Upper lobe of right lung (tissue), 1 donor: ENCODE results near the gene PC. TPM values are rescaled to one million over a fixed set of nuclear protein-coding genes. Genes with fewer than 3 reads are reported as not detected.

Experiments used
- ATAC-seq: fragments of 200-7000 bp; cut with Tn5 transposase; one replicate; pipeline ENCODE4 v1.9.1; 2020; ENCODE audit warnings: mild to moderate bottlenecking, moderate library complexity
- DNase-seq: peaks from one replicate; pipeline ENCODE4 v3.0.0-alpha.2; 2020
- H3K27ac ChIP-seq: fragments of 200-600 bp; one replicate; pipeline ENCODE4 v1.8.0; 2022
- H3K27me3 ChIP-seq: fragments of 200-600 bp; one replicate; pipeline ENCODE4 v1.8.0; 2022; ENCODE audit warnings: mild to moderate bottlenecking
- H3K36me3 ChIP-seq: fragments of 200-600 bp; one replicate; pipeline ENCODE4 v1.8.0; 2022
- H3K4me1 ChIP-seq: fragments of 200-600 bp; one replicate; pipeline ENCODE4 v1.8.0; 2022
- H3K4me3 ChIP-seq: fragments of 200-600 bp; one replicate; pipeline ENCODE4 v1.8.0; 2022; ENCODE audit warnings: mild to moderate bottlenecking
- H3K9me3 ChIP-seq: fragments of 200-600 bp; one replicate; pipeline ENCODE4 v1.8.0; 2022
- intact Hi-C: fragments of 100-400 bp; cut with DNase I; formaldehyde crosslinking; loops from one replicate; pipeline ENCODE4 v1.11.0; 2022
- total RNA-seq: library from RNA; stranded (reverse); fragmentation: NEBNext Ultra II Directional; extraction: Animal tissue kit (Norgen Biotek cat#: 25700); gene quantifications from one replicate; pipeline ENCODE4 v1.2.1, GENCODE V29; 2021
- TF ChIP-seq, protein P1 (sequence below): fragments of 200-600 bp; IDR thresholded peaks from one replicate; pipeline ENCODE4 v1.8.0; 2022; ENCODE audit warnings: antibody characterized with exemption
- donor health status: DM: no; HTN: yes; CAD: no; lungs with severe emphysema.

Gene PC
- total RNA-seq, 1 donor from 2014 or later = 12.7 TPM

DNA sequence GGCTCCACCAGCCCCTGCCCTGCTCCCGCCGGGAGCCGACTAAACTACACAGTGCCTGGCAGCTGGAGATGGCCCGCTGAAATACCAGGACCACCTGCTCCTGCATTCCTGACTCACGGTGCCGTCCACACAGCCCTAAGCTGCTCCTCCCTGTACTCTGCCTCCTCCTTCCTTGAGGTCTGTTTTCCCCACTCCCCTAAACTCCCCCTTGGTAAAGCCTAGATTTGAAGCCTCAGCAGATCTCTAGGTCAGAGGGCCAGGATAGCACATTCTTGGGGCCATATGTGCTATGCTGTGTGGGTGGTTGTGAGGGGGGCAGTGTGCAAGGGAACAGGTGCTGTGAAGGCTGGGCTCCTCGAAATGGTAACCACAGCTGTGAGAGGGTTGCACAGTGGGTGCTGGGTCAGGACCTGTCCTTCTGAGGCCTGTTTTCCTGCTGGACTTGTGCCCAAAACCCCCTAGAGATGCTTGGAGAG lies 91.6 kb downstream of the PC start:
- H3K36me3 ChIP-seq = no peaks in the 10 kb centered on the region
- no peaks in the 10 kb centered on the region for H3K9me3 ChIP-seq
- ATAC-seq (no peak), DNase-seq (no peak)
- TF ChIP-seq, protein P1, sequence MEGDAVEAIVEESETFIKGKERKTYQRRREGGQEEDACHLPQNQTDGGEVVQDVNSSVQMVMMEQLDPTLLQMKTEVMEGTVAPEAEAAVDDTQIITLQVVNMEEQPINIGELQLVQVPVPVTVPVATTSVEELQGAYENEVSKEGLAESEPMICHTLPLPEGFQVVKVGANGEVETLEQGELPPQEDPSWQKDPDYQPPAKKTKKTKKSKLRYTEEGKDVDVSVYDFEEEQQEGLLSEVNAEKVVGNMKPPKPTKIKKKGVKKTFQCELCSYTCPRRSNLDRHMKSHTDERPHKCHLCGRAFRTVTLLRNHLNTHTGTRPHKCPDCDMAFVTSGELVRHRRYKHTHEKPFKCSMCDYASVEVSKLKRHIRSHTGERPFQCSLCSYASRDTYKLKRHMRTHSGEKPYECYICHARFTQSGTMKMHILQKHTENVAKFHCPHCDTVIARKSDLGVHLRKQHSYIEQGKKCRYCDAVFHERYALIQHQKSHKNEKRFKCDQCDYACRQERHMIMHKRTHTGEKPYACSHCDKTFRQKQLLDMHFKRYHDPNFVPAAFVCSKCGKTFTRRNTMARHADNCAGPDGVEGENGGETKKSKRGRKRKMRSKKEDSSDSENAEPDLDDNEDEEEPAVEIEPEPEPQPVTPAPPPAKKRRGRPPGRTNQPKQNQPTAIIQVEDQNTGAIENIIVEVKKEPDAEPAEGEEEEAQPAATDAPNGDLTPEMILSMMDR = no peak
- H3K4me1 ChIP-seq = no peaks in the 10 kb centered on the region
- no peaks in the 10 kb centered on the region for H3K27me3 ChIP-seq
- H3K4me3 ChIP-seq = no peak overlapping the region
- intact Hi-C loops = no loop called here
- no peak overlapping the region for H3K27ac ChIP-seq

DNA sequence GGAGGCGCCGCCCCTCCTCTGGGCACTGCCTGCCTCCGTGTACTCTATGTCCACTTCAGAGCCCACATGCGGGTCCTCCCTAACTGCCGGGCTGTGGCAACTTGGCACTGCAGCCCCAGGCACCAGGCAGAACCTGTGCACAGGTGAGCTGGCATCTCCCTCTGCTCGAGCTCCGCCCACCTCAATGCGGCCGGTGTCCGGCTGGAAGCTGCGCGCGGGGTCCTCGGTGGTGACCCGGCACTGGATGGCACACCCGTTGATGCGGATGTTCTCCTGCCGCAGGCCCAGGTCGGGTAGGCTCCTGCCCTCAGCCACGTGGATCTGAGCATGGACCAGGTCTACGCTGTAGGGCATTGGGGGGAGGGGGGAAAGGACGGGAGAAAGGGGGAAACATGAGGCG lies 92.2 kb downstream of the PC start:
- no peaks in the 10 kb centered on the region for H3K9me3 ChIP-seq
- H3K4me1 ChIP-seq = no peaks in the 10 kb centered on the region
- no peaks in the 10 kb centered on the region for H3K36me3 ChIP-seq
- TF ChIP-seq, protein P1 = no peak
- ATAC-seq (no peak), DNase-seq (no peak)
- no peaks in the 10 kb centered on the region for H3K27me3 ChIP-seq
- intact Hi-C loops = no loop called here
- H3K27ac ChIP-seq = no peak overlapping the region
- no peak overlapping the region for H3K4me3 ChIP-seq

DNA sequence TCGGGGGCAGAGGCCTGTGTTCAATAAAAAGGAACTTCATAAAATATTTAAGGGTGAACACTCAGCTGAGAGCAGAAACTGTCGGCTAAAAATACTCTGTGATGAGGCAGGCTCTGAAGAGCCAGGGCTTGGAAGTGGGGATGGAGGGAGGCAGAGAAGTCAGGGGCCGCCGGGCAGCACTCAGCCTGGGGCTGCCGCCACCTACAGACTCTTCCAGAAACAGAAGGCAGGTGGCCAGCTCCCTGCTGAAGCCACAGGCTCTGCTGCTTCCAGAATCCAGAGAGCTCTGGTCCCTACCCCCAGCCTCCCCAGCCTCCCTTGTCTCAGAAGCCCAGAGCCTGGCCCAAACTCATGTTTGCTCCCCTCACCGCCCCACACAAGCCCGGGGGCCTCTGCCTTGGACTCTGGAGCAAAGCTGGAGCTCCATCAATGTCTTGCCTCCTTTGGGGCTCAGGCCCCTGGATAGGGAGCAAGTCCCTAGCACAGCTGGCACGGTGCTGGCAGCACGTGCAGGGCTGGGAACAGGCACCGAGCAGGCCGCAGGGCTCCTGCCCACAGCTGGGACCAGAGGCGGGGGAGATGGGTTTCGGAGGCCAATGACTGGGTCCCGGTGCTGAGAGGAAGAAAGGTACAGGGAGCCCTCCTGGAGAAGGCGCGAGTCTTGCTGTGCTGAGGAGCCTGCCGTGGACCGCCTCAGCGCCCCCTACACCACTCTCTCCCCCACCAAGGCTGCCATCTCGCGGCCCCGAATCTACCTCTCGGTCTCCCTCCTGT lies 93.1 kb downstream of the PC start:
- no peaks in the 10 kb centered on the region for H3K36me3 ChIP-seq
- H3K27ac ChIP-seq = no peak overlapping the region
- H3K4me1 ChIP-seq = no peaks in the 10 kb centered on the region
- intact Hi-C loops = no loop called here
- H3K4me3 ChIP-seq = no peak overlapping the region
- no peaks in the 10 kb centered on the region for H3K27me3 ChIP-seq
- TF ChIP-seq, protein P1 = no peak
- no peak for DNase-seq
- no peak for ATAC-seq
- no peaks in the 10 kb centered on the region for H3K9me3 ChIP-seq

DNA sequence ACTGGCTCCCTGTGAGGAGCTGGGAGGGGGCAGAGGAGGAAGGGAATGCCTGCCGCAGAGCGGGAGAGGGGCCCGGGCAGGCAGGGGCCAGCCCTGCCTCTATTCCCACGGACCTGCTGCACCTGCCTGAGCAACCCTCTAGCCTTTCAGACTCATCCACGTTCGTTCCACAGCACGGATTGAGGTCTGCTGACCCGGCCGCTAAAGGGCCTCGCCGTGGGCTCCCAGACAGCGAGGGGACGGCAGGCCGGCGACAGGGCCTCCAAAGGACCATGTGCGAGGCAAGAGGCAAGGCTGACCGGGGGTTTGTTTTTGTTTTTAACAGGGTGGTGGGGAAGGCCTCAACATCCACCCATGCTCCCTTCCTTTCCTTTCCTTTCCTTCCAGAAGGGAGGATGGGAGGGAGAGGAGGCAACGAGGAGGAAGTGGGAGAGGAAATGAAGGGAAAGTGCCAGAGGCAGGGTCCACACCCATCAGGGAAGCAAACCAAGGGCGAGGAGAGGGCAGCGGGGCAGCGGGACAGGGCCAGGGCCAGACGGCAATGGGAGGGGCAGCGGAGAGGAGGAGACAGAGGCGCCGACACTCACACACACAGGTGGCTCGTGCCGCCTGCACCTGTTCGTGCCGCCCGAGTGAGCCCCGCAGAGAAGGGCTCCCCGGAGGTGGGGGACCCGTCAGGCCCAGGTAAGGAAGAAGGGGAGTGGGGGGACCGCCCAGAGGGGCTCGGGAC lies 93.8 kb downstream of the PC start:
- Histone ChIP-seq H3K4me1 (no peaks in the 10 kb centered on the region), H3K27me3 (no peaks in the 10 kb centered on the region), H3K9me3 (no peaks in the 10 kb centered on the region), H3K36me3 (no peaks in the 10 kb centered on the region), H3K27ac (no peak overlapping the region), H3K4me3 (no peak overlapping the region)
- DNase-seq (no peak), ATAC-seq (no peak)
- intact Hi-C loops = no loop called here
- TF ChIP-seq, protein P1 = no peak

DNA sequence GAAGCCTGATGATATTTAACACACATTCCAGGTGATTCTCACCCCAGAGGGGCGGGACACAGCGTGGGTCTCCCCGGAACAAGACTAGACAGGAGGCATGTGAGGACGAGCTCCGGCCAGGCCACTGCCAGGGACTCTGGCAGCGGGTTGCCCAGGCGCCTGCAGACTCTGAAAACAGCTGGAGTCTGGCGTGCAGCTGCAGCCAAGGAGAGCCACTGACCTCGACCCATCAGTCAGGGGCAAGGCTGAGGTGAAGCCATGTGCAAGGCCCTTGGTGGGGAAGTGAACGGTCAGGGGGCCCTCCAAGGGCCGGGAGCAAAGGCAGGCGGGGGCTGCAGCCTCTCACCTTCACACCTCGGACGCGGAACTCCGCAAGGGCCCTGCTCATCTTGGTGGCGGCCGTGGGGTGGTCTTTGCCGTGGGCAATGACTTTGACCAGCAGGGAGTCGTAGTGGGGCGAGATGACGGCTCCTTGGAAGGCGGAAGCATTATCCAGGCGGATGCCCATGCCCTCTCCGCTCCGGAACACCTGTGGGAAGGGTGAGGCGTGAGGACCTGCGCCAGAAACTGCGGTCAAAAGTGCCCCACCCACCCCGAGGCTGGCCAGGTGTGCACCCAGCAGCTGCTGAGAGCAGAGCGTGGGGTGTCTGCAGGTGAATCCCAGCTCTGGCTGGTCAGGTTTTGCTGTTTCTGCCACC lies 94.6 kb downstream of the PC start:
- Histone ChIP-seq H3K27ac (no peak overlapping the region), H3K4me1 (no peaks in the 10 kb centered on the region), H3K4me3 (no peak overlapping the region), H3K9me3 (no peaks in the 10 kb centered on the region), H3K36me3 (no peaks in the 10 kb centered on the region), H3K27me3 (no peaks in the 10 kb centered on the region)
- ATAC-seq (no peak), DNase-seq (no peak)
- TF ChIP-seq, protein P1 = no peak
- intact Hi-C loops = no loop called here
